RWPE1 (cell line): ENCODE measurements around the gene RTF1.
A peak's percentile ranks its signal among the peaks of the same experiment; 100 is the strongest.

Experiments
- CTCF ChIA-PET: fragments of 350-600 bp; sonication (Branson Sonifier 250); formaldehyde crosslinking; extraction: SDS; loops from one replicate; lab custom pipeline; 2021; lab: Yijun Ruan, JAX
- POLR2A ChIA-PET: fragments of 400-600 bp; formaldehyde crosslinking; extraction: SDS; loops from one replicate; lab custom pipeline; 2020; ENCODE audit warnings: antibody characterized with exemption; ENCODE audit not compliant: low non-redundant PET; lab: Yijun Ruan, JAX
- DNase-seq: peaks from one replicate; pipeline ENCODE4 v3.0.0; 2012; ENCODE audit warnings: low spot score
- H3K27ac ChIP-seq: fragments of 450-650 bp; 2 replicates; pipeline ENCODE4 v1.5.1; 2017
- TF ChIP-seq, protein P1 (sequence below): fragments of 450-650 bp; conservative IDR thresholded peaks from 2 replicates; pipeline ENCODE4 v1.5.1; 2017; ENCODE audit warnings: low read depth, mild to moderate bottlenecking

Gene RTF1

DNA sequence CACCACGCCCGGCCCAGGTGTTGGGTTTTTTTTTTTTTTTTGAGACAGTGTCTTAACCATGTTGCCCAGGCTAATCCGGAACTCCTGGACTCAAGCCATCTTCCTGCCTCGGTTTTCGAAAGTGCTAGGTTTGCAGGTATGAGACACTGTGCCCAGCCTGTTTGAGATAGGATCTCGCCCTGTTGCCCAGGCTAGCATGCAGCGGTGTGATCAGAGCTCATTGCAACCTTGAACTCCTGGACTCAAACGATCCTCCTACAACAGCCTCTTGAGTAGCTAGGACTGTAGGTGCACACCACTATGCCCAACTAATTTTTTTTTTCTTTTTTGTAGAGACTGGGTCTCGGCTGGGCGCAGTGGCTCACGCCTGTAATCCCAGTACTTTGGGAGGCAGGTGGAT, 56.5 kb downstream of the RTF1 start:
- POLR2A ChIA-PET, result no interaction called here
- CTCF ChIA-PET, result interaction anchor here (4.0 kb wide), 1 partner anchor 8 kb away, joined by 18 read pairs; no protein-coding TSS in a partner anchor
- TF ChIP-seq, protein P1, sequence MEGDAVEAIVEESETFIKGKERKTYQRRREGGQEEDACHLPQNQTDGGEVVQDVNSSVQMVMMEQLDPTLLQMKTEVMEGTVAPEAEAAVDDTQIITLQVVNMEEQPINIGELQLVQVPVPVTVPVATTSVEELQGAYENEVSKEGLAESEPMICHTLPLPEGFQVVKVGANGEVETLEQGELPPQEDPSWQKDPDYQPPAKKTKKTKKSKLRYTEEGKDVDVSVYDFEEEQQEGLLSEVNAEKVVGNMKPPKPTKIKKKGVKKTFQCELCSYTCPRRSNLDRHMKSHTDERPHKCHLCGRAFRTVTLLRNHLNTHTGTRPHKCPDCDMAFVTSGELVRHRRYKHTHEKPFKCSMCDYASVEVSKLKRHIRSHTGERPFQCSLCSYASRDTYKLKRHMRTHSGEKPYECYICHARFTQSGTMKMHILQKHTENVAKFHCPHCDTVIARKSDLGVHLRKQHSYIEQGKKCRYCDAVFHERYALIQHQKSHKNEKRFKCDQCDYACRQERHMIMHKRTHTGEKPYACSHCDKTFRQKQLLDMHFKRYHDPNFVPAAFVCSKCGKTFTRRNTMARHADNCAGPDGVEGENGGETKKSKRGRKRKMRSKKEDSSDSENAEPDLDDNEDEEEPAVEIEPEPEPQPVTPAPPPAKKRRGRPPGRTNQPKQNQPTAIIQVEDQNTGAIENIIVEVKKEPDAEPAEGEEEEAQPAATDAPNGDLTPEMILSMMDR, result no peak
- no peak overlapping the region for H3K27ac ChIP-seq
- no peak for DNase-seq

DNA sequence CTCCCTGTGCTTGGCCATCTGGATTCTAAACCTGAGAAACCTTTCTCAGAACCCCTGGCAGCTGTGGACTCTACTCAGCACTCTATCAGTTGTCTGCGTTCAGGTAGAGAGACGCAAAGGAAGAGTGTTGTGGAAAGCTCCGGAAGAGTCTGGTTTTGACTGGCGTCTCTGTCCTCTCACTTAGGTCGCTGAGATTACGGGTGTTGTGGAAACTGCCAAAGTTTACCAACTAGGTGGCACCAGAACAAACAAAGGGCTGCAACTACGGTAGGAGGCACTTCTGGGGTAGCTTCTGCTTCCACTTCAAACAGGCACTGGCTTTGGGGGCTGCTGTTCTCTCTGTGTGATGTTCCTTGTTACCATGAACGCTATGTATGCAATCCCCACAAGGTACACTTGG, 57.5 kb downstream of the RTF1 start:
- POLR2A ChIA-PET, result no interaction called here
- CTCF ChIA-PET, result interaction anchor here (4.0 kb wide), 1 partner anchor 9 kb away, joined by 18 read pairs; no protein-coding TSS in a partner anchor

DNA sequence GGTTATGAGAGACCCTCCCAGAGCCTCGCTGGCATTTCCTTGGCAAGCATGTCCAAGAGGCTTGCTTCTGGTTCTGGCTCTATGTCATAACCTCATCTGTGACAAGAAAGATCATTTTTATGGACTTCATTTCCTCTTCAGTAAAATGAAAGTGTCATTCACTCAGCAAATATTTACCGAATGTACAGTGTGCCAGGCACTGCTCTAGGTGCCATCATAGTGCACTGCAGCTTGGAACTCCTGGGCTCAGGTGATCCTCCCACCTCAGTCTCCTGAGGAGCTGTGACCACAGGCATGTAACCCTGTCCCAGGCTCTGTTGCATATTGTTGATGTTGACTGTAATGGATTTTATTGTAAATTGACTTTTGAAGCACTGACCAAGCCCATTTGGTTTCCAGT, 58.0 kb downstream of the RTF1 start:
- ChIA-PET POLR2A (no interaction called here), CTCF (interaction anchor here (4.0 kb wide), 1 partner anchor 9 kb away, joined by 18 read pairs; no protein-coding TSS in a partner anchor)
- H3K27ac ChIP-seq, result no peak overlapping the region
- TF ChIP-seq, protein P1, result no peak
- DNase-seq, result no peak

More for the DNA sequence above, 57.5 kb downstream of the RTF1 start:
- TF ChIP-seq, protein P1, result no peak
- DNase-seq, result no peak
- no peak overlapping the region for H3K27ac ChIP-seq

DNA sequence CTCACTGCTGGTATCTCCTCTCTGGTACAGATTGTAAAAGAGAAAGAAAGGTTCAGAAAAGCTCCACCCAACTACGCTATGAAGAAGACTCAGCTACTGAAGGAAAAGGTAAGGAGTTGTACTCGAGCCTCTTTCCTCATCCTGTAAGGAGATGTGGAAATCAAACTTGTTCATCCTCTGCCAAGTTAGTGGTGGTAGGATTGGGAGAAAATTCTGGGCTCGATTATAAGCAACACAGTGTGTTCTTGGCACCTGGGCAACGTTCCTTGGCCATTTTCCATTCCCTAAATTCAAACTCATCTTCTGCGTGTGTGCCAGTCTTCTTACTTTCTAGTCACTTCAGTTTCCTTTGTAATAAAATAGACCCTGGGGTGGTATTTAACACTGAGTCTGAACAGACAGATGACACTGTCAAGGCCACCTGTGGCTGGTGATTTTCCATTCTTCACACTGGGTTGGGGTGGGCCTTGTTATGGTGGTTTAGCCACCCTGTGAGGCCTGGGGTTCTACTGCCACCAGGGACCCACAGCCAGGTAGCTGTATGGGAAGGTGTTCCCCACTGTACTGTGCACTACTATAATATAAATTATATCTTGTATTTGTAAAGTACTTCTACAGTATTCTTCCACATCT, 59.6 kb downstream of the RTF1 start:
- ChIA-PET POLR2A (no interaction called here), CTCF (interaction anchor here (0.5 to 4.0 kb wide), 3 partner anchors 8 to 95 kb away, joined by 3 to 18 read pairs (median 4); no protein-coding TSS in a partner anchor)
- TF ChIP-seq, protein P1, result no peak
- no peak for DNase-seq
- peak overlapping the region; percentile 57; the same call in 1 of the 2 replicates for H3K27ac ChIP-seq

DNA sequence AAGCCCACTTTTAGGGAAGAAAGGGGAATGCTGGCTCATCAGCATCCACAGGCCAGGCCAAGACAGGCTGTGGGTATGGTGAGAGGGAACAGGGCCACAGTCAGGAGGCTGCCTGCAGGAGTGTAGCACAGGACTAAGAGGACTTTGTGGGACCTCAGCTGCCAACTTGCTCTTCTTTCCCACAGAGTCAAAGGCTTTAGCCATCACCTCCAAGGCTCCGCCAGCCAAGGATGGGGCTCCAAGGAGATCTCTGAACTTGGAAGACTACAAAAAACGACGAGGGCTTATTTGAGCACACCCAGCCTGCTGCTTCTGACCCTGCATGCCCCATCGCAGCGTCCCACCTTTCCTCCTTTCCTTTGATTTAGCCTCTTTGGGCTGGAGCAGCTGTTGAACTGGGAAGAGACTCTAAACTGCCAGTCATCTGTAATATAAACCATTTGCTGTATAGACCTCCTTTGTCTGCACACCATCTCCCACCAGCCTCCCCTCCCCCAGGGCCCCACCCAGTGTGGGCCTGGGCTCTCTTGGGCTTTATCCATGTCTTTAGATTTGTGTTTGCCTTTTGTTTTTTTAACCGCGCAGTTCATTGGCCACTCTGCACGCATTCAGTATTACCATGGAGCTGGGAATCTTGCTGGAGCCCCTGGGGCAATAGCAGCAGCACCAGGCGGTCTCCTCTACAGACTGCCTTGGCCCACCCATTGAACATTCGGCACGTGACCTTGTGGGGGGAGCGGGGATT, 63.7 kb downstream of the RTF1 start:
- POLR2A ChIA-PET, result no interaction called here
- no peak for DNase-seq

More for the DNA sequence above, 63.7 kb downstream of the RTF1 start:
- TF ChIP-seq, protein P1, result no peak
- peak overlapping the region; percentile 1; the same call in 1 of the 2 replicates for H3K27ac ChIP-seq
- CTCF ChIA-PET, result interaction anchor here (1.2 to 1.7 kb wide), 2 partner anchors 15 kb away, joined by 3 to 6 read pairs; no protein-coding TSS in a partner anchor
